Endothelial cell of umbilical vein (primary cell): ENCODE results near the gene LPIN1.

ENCODE experiments used
- EZH2 ChIP-seq: IDR thresholded peaks from 2 replicates; pipeline ENCODE4 v1.6.1; 2012; ENCODE audit warnings: borderline replicate concordance, low read depth, mild to moderate bottlenecking, moderate library complexity, low read length, inconsistent platforms; ENCODE audit not compliant: severe bottlenecking
- FOS ChIP-seq: IDR thresholded peaks from 2 replicates; pipeline ENCODE4 v1.6.1; 2011; ENCODE audit warnings: mild to moderate bottlenecking, low read length, moderate library complexity, borderline replicate concordance; ENCODE audit not compliant: insufficient read depth
- MAX ChIP-seq: IDR thresholded peaks from 2 replicates; pipeline ENCODE4 v1.6.1; 2011; ENCODE audit not compliant: insufficient read depth, insufficient read length
- POLR2A ChIP-seq: IDR thresholded peaks from 2 replicates; pipeline ENCODE4 v1.6.1; 2012; ENCODE audit warnings: low read depth, mild to moderate bottlenecking, control low read depth, low read length
- TF ChIP-seq, protein P1 (sequence below), 2 donors: IDR thresholded peaks; 1 replicate in 1 of 2; 2 replicates in 1 of 2; pipeline ENCODE4 v1.5.1; 2011; ENCODE audit warnings: low read length in 2 of 2, mild to moderate bottlenecking in 2 of 2, moderate library complexity in 2 of 2, control low read depth in 1 of 2, inconsistent platforms in 1 of 2, low read depth in 1 of 2; ENCODE audit not compliant: insufficient read depth in 1 of 2; ENCODE audit errors: extremely low read depth in 1 of 2

DNA sequence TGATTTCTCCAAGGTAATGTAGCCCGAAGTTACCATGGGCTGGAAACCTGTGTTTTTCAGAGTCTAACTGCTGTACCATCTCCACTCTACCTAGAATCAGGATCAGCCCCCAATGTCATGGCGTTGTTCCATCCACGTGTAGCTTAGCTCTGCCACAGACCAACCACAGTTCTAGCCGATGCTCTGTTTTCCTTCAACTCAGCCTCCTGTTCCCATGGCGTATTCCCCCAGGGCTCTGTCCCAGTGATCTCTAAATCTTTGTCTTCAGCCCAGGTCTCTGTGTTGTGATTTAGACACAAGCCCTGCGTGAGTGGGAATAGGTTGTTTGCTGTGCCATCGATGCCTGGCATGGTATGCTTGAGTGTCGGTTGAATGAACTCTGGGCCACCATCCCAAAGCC lies 53.4 kb downstream of the LPIN1 start:
- TF ChIP-seq, protein P1, sequence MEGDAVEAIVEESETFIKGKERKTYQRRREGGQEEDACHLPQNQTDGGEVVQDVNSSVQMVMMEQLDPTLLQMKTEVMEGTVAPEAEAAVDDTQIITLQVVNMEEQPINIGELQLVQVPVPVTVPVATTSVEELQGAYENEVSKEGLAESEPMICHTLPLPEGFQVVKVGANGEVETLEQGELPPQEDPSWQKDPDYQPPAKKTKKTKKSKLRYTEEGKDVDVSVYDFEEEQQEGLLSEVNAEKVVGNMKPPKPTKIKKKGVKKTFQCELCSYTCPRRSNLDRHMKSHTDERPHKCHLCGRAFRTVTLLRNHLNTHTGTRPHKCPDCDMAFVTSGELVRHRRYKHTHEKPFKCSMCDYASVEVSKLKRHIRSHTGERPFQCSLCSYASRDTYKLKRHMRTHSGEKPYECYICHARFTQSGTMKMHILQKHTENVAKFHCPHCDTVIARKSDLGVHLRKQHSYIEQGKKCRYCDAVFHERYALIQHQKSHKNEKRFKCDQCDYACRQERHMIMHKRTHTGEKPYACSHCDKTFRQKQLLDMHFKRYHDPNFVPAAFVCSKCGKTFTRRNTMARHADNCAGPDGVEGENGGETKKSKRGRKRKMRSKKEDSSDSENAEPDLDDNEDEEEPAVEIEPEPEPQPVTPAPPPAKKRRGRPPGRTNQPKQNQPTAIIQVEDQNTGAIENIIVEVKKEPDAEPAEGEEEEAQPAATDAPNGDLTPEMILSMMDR (IDR thresholded peaks at IDR 0.05; ENCODE audit: extremely low read depth in 1 of 2, insufficient read depth in 1 of 2, low read depth in 1 of 2, low read length in 2 of 2) = no peak
- TF ChIP-seq MAX = no peak
- no peak for TF ChIP-seq POLR2A
- TF ChIP-seq FOS = no peak
- TF ChIP-seq EZH2 = no peak
